Liver (tissue), 3 donors: ENCODE results near the gene SYTL3.

Experiments used
- ATF3 ChIP-seq: IDR thresholded peaks from 2 replicates; pipeline ENCODE4 v1.6.1; 2016; ENCODE audit warnings: antibody characterized with exemption
- CTCF ChIP-seq: fragments of 150-350 bp; IDR thresholded peaks from 2 replicates; pipeline ENCODE4 v1.5.1; 2017; ENCODE audit warnings: improper control_type of control experiment, low read depth, low read length; ENCODE audit not compliant: missing input control
- GABPA ChIP-seq, 2 donors: IDR thresholded peaks in 1 of 2; conservative IDR thresholded peaks in 1 of 2; 2 replicates each; pipeline ENCODE4 v1.6.1; 2016; ENCODE audit warnings: antibody characterized with exemption in 2 of 2, mild to moderate bottlenecking in 1 of 2, moderate library complexity in 1 of 2
- HNF4G ChIP-seq: IDR thresholded peaks from 2 replicates; pipeline ENCODE4 v1.6.1; 2016; ENCODE audit warnings: antibody characterized with exemption
- JUND ChIP-seq, 2 donors: IDR thresholded peaks; 2 replicates each; pipeline ENCODE4 v1.6.1; 2016; ENCODE audit warnings: antibody characterized with exemption in 2 of 2
- MAX ChIP-seq: IDR thresholded peaks from 2 replicates; pipeline ENCODE4 v1.6.1; 2016; ENCODE audit warnings: antibody characterized with exemption
- NR2F2 ChIP-seq: IDR thresholded peaks from 2 replicates; pipeline ENCODE4 v1.6.1; 2016; ENCODE audit warnings: antibody characterized with exemption
- RAD21 ChIP-seq, 2 donors: IDR thresholded peaks; 2 replicates each; pipeline ENCODE4 v1.6.1; 2016; ENCODE audit warnings: antibody characterized with exemption in 2 of 2, mild to moderate bottlenecking in 2 of 2
- REST ChIP-seq: IDR thresholded peaks from 2 replicates; pipeline ENCODE4 v1.6.1; 2016; ENCODE audit warnings: antibody characterized with exemption, mild to moderate bottlenecking
- RXRA ChIP-seq, 2 donors: IDR thresholded peaks; 2 replicates each; pipeline ENCODE4 v1.6.1; 2017 to 2018; ENCODE audit warnings: antibody characterized with exemption in 2 of 2, mild to moderate bottlenecking in 1 of 2
- TAF1 ChIP-seq: conservative IDR thresholded peaks from 2 replicates; pipeline ENCODE4 v1.6.1; 2016; ENCODE audit warnings: antibody characterized with exemption, mild to moderate bottlenecking
- donor health status: healthy.
- donor health status: healthy.

GRCh38 chr6:158640519-158640918 lies 9.3 kb upstream of the SYTL3 start:
- TF ChIP-seq CTCF (no peak), TAF1 (no peak), GABPA (IDR thresholded peaks at IDR 0.05 in 1 of 2, conservative IDR thresholded peaks at IDR 0.05 in 1 of 2) (no peak), JUND (IDR thresholded peaks at IDR 0.05) (no peak), RXRA (IDR thresholded peaks at IDR 0.05) (no peak), MAX (no peak), REST (no peak), ATF3 (no peak), NR2F2 (no peak), HNF4G (no peak), RAD21 (IDR thresholded peaks at IDR 0.05) (no peak)
